ENCODE measurements around the gene SLC2A6.

Gene SLC2A6

DNA sequence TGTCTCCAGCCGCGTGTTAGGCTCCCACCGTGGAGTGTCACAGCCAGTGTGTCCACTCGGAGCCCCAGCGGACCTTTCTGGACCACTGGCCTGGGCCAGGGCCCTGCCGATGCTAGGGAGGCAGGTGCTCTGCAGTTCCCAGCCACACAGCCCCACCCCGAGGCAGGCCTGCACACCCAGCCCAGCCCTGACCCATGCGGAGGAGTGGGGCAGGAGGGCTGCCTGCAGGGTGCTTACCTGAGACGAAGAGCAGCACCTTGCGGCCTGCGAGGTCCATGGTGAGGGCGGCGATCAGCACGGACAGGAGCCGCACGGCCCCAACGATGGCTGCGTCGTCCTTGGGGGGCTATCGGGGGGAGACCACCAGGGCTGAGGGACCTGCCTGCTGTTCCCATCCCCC is 5.2 kb downstream of the SLC2A6 start:
- Histone ChIP-seq H2AFZ (ENCODE audit: low read length) (no peak overlapping the region), H3K27me3 (replicated peaks; ENCODE audit: insufficient read depth, low read length) (no peaks in the 10 kb centered on the region), H3K4me1 (ENCODE audit: low read length) (peaks cover 7% of the 10 kb centered on the region), H3K36me3 (replicated peaks; ENCODE audit: insufficient read depth, low read length) (no peaks in the 10 kb centered on the region), H3K4me2 (ENCODE audit: low read depth, low read length) (no peak overlapping the region), H3F3A (ENCODE audit: insufficient read depth, low read length) (no peaks in the 10 kb centered on the region), H3K79me2 (ENCODE audit: low read length) (no peaks in the 10 kb centered on the region), H4K20me1 (ENCODE audit: insufficient read depth, low read length) (no peaks in the 10 kb centered on the region), H3K9ac (ENCODE audit: low read length) (no peak overlapping the region), H3K9me2 (replicated peaks; ENCODE audit: insufficient read depth, low read length) (no peaks in the 10 kb centered on the region), H3K4me3 (ENCODE audit: low read length) (no peak overlapping the region), H3K27ac (ENCODE audit: low read length) (no peak overlapping the region), H3K9me3 (replicated peaks; ENCODE audit: insufficient read depth, low read length) (no peaks in the 10 kb centered on the region)
- no peak for DNase-seq
- TF ChIP-seq, protein P1, sequence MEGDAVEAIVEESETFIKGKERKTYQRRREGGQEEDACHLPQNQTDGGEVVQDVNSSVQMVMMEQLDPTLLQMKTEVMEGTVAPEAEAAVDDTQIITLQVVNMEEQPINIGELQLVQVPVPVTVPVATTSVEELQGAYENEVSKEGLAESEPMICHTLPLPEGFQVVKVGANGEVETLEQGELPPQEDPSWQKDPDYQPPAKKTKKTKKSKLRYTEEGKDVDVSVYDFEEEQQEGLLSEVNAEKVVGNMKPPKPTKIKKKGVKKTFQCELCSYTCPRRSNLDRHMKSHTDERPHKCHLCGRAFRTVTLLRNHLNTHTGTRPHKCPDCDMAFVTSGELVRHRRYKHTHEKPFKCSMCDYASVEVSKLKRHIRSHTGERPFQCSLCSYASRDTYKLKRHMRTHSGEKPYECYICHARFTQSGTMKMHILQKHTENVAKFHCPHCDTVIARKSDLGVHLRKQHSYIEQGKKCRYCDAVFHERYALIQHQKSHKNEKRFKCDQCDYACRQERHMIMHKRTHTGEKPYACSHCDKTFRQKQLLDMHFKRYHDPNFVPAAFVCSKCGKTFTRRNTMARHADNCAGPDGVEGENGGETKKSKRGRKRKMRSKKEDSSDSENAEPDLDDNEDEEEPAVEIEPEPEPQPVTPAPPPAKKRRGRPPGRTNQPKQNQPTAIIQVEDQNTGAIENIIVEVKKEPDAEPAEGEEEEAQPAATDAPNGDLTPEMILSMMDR (IDR thresholded peaks at IDR 0.05; ENCODE audit: low read length): no peak
- TF ChIP-seq EZH2 (optimal IDR thresholded peaks at IDR 0.05; ENCODE audit: low read depth, low read length) (no peak), EZH2phosphoT487 (IDR thresholded peaks at IDR 0.05; ENCODE audit: low read length) (no peak)

DNA sequence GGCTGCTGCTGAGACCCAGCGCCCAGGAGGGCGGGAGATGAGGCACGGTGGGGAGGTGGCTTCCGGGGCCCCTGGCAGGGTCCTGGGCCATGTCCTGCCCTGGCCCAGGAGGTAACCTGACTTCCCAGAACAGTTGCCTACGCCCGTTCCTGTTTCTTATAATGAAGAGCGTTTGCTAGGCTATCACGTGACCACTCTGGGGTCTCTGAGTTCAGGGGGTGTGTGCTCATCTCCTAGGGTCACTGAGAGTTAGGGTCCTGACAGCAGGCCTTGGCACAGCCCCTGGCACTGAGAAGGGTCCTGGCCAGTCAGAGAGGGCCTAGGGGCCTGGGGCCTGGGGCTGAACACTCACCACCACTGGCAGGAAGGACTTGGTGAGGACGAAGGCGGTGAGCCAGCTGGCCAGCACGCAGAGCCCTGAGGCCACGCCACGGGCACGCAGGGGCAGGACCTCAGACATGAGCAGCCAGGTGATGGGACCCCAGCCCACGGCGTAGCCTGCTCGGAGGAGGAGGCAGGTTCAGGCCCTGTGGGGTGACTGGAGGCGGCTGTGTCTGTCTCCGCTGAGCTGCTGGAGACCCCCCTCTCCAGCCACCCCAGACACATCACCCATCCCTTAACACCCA is 6.0 kb downstream of the SLC2A6 start:
- H3K27ac ChIP-seq (ENCODE audit: low read length): no peak overlapping the region
- no peaks in the 10 kb centered on the region for H3F3A ChIP-seq (ENCODE audit: insufficient read depth, low read length)
- peaks cover under 1% of the 10 kb centered on the region; the same call in 1 of the 2 replicates for H3K4me1 ChIP-seq (ENCODE audit: low read length)
- DNase-seq: no peak
- H3K4me2 ChIP-seq (ENCODE audit: low read depth, low read length): no peak overlapping the region
- H3K9me3 ChIP-seq (replicated peaks; ENCODE audit: insufficient read depth, low read length): no peaks in the 10 kb centered on the region
- H3K79me2 ChIP-seq (ENCODE audit: low read length): no peaks in the 10 kb centered on the region
- H3K4me3 ChIP-seq (ENCODE audit: low read length): no peak overlapping the region
- no peak overlapping the region for H2AFZ ChIP-seq (ENCODE audit: low read length)
- H3K36me3 ChIP-seq (replicated peaks; ENCODE audit: insufficient read depth, low read length): no peaks in the 10 kb centered on the region
- no peaks in the 10 kb centered on the region for H3K9me2 ChIP-seq (replicated peaks; ENCODE audit: insufficient read depth, low read length)
- no peak for TF ChIP-seq EZH2phosphoT487 (IDR thresholded peaks at IDR 0.05; ENCODE audit: low read length)
- 0 out of 2 replicates have a peak, but pooled peaks cover under 1% of the 10 kb centered on the region for H3K27me3 ChIP-seq (replicated peaks; ENCODE audit: insufficient read depth, low read length)
- H4K20me1 ChIP-seq (ENCODE audit: insufficient read depth, low read length): no peaks in the 10 kb centered on the region
- H3K9ac ChIP-seq (ENCODE audit: low read length): no peak overlapping the region

DNA sequence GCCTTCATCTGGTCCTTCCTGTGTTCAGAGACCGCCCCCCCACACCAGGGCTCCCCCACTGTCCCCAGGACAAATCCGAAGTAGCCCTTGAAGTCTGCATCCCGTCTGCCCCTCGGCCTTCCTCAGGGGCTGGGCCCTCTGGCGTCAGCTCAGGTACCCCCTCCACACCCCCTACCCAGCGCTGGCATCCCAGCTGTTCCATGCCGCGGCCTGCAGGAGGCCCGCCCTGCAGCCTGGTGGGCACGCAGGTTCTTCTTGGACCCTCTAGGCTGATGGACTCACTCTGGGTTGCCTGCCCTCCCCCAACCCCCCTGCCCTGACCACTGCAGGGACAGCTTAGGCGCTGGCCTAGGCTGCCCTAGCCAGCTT is 6.6 kb downstream of the SLC2A6 start:
- H3K79me2 ChIP-seq (ENCODE audit: low read length): no peaks in the 10 kb centered on the region
- no peaks in the 10 kb centered on the region for H3K36me3 ChIP-seq (replicated peaks; ENCODE audit: insufficient read depth, low read length)
- no peaks in the 10 kb centered on the region for H3F3A ChIP-seq (ENCODE audit: insufficient read depth, low read length)
- no peak overlapping the region for H3K27ac ChIP-seq (ENCODE audit: low read length)
- no peak for TF ChIP-seq EZH2phosphoT487 (IDR thresholded peaks at IDR 0.05; ENCODE audit: low read length)
- TF ChIP-seq, protein P1 (IDR thresholded peaks at IDR 0.05; ENCODE audit: low read length): no peak
- TF ChIP-seq EZH2 (optimal IDR thresholded peaks at IDR 0.05; ENCODE audit: low read depth, low read length): no peak
- H3K4me1 ChIP-seq (ENCODE audit: low read length): no peaks in the 10 kb centered on the region
- no peak for DNase-seq
- H3K4me2 ChIP-seq (ENCODE audit: low read depth, low read length): no peak overlapping the region
- H3K9me3 ChIP-seq (replicated peaks; ENCODE audit: insufficient read depth, low read length): no peaks in the 10 kb centered on the region
- no peak overlapping the region for H2AFZ ChIP-seq (ENCODE audit: low read length)
- H3K27me3 ChIP-seq (replicated peaks; ENCODE audit: insufficient read depth, low read length): peaks cover 7% of the 10 kb centered on the region; the same call in 1 of the 2 replicates
- no peaks in the 10 kb centered on the region for H4K20me1 ChIP-seq (ENCODE audit: insufficient read depth, low read length)
- H3K9me2 ChIP-seq (replicated peaks; ENCODE audit: insufficient read depth, low read length): no peaks in the 10 kb centered on the region
- no peak overlapping the region for H3K4me3 ChIP-seq (ENCODE audit: low read length)
- no peak overlapping the region for H3K9ac ChIP-seq (ENCODE audit: low read length)

DNA sequence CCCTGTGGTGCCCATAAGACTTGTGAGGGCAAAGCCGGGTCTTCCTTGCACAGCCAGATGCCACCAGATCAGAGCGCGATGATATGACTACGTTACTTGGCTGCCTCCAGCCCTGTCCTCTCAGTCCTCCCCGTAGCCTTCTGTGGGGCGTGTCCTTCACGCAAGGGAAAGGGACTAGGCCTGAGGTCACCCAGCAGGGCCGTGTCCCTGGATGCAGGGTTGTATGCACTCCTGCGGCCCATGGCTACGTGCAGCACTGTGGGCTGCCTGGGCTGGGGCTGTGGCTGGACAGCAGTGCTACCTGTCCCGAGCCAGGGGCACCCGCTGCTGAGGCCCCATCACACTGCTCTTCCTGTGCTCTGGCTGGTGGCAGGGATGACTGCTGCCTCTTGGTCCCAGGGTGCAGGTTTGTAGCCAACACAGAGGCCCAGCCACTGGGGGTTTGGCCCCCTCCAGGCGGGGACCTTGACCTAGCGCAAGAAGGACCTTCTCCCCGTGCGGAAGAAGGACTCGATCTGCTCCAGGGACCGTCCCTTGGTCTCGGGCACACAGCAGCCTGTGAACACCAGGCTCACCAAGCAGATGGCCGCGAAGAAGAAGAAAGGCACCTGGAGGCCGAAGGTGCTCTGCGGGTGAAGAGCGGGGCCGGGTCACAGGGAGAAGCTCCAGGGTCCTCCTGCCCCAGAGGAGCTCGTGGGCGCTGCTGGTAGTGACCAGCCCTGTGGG is 7.2 kb downstream of the SLC2A6 start:
- TF ChIP-seq, protein P1 (IDR thresholded peaks at IDR 0.05; ENCODE audit: low read length): no peak
- no peak for TF ChIP-seq EZH2 (optimal IDR thresholded peaks at IDR 0.05; ENCODE audit: low read depth, low read length)
- no peak for TF ChIP-seq EZH2phosphoT487 (IDR thresholded peaks at IDR 0.05; ENCODE audit: low read length)
- Histone ChIP-seq H3K9me2 (replicated peaks; ENCODE audit: insufficient read depth, low read length) (no peaks in the 10 kb centered on the region), H3K36me3 (replicated peaks; ENCODE audit: insufficient read depth, low read length) (no peaks in the 10 kb centered on the region), H3K27me3 (replicated peaks; ENCODE audit: insufficient read depth, low read length) (peaks cover 12% of the 10 kb centered on the region; the same call in 1 of the 2 replicates), H3K9me3 (replicated peaks; ENCODE audit: insufficient read depth, low read length) (no peaks in the 10 kb centered on the region), H4K20me1 (ENCODE audit: insufficient read depth, low read length) (no peaks in the 10 kb centered on the region), H3K4me3 (ENCODE audit: low read length) (no peak overlapping the region), H3K4me2 (ENCODE audit: low read depth, low read length) (no peak overlapping the region), H3K79me2 (ENCODE audit: low read length) (no peaks in the 10 kb centered on the region), H3K9ac (ENCODE audit: low read length) (no peak overlapping the region), H2AFZ (ENCODE audit: low read length) (no peak overlapping the region), H3F3A (ENCODE audit: insufficient read depth, low read length) (no peaks in the 10 kb centered on the region), H3K27ac (ENCODE audit: low read length) (no peak overlapping the region), H3K4me1 (ENCODE audit: low read length) (no peaks in the 10 kb centered on the region)
- DNase-seq: no peak

Data from MM.1S (cell line).